ENCODE results near the gene EFNA5.

DNA sequence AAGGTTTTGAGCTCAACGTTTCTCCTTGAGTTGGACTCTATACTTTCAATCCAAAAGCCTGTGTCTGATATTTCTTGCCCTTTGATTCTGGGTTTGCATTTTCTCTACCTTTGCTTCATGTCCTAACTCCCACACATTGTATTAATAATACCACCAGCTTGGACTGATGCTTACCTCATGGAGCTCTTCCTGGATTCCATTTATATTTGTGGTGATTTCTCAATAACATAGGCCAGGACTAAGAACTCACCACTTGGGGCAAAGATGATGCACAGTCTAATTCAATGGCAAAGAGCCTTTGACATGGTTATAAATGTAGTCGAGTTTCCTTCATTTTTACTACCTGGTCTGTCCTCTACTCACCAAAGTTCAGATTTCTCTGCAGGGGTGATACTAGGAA is 27.5 kb upstream of the EFNA5 start:
- TF ChIP-seq GATA2 (IDR thresholded peaks at IDR 0.05; ENCODE audit: low read depth, low read length) (no peak), GATA3 (IDR thresholded peaks at IDR 0.05; ENCODE audit: low read depth, low read length) (no peak)

All from SH-SY5Y (cell line).